Adrenal gland (tissue), 5 donors: Measurements from ENCODE around the gene SH2D5.

ENCODE experiments used
- CTCF ChIP-seq, 6 experiments: fragments of 450-650 bp in 4 of 6; fragments of 200-600 bp in 2 of 6; sonication (generic) in 1 of 6; IDR thresholded peaks; 1 replicate in 5 of 6; 2 replicates in 1 of 6; pipeline versions ENCODE4 v1.5.1 to v1.8.0; 2016 to 2021; ENCODE audit warnings: antibody characterized with exemption in 6 of 6, mild to moderate bottlenecking in 2 of 6, moderate library complexity in 1 of 6
- POLR2A ChIP-seq, 2 donors: fragments of 450-650 bp; IDR thresholded peaks; one replicate each; pipeline ENCODE4 v1.6.1; 2017; ENCODE audit warnings: antibody characterized with exemption in 2 of 2, mild to moderate bottlenecking in 2 of 2, moderate library complexity in 1 of 2
- donor health status: DM: no; HTN: no; CAD: no.

- no peak for TF ChIP-seq POLR2A (IDR thresholded peaks at IDR 0.05)
- TF ChIP-seq CTCF (IDR thresholded peaks at IDR 0.05) = no peak
Measured at GRCh38 chr1:20700636-20701215, 31.8 kb downstream of the SH2D5 start.
